GM23338 (cell line): ENCODE results near the gene GALNT16. TPM values are rescaled to one million over a fixed set of nuclear protein-coding genes. Genes with fewer than 3 reads are reported as not detected.

Source experiments
- ATAC-seq: fragments of 200-7000 bp; cut with Tn5 transposase; 3 replicates; pipeline ENCODE4 v1.9.1; 2020
- DNase-seq: peaks from one replicate; pipeline ENCODE4 v3.0.0-alpha.2; 2015; ENCODE audit warnings: low spot score
- H2AFZ ChIP-seq: fragments of 200-600 bp; sonication (generic); 2 replicates; pipeline ENCODE4 v1.8.0; 2016; ENCODE audit warnings: antibody characterized with exemption, mild to moderate bottlenecking, moderate library complexity
- H3F3A ChIP-seq: fragments of 200-600 bp; sonication (generic); replicated peaks from 2 replicates; pipeline ENCODE4 v1.8.0; 2017; ENCODE audit warnings: antibody characterized with exemption, mixed run types, low read depth
- H3K27ac ChIP-seq: fragments of 200-600 bp; sonication (generic); 2 replicates; pipeline ENCODE4 v1.6.1; 2016; ENCODE audit warnings: low read depth
- H3K27me3 ChIP-seq: fragments of 200-600 bp; sonication (generic); 2 replicates; pipeline ENCODE4 v1.8.0; 2016; ENCODE audit warnings: mild to moderate bottlenecking, mixed run types, moderate library complexity; ENCODE audit not compliant: insufficient read depth
- H3K36me3 ChIP-seq: fragments of 200-600 bp; sonication (generic); 2 replicates; pipeline ENCODE4 v1.8.0; 2016; ENCODE audit warnings: mild to moderate bottlenecking; ENCODE audit not compliant: insufficient read depth
- H3K4me1 ChIP-seq: fragments of 200-600 bp; sonication (generic); 2 replicates; pipeline ENCODE4 v1.8.0; 2016; ENCODE audit warnings: mild to moderate bottlenecking, moderate library complexity; ENCODE audit not compliant: insufficient read depth
- H3K4me2 ChIP-seq: fragments of 200-600 bp; sonication (generic); 2 replicates; pipeline ENCODE4 v1.7.1; 2017; ENCODE audit warnings: mixed run types
- H3K4me3 ChIP-seq: fragments of 200-600 bp; sonication (generic); 2 replicates; pipeline ENCODE4 v1.6.1; 2016; ENCODE audit warnings: mixed run types
- H3K79me2 ChIP-seq: fragments of 200-600 bp; sonication (generic); replicated peaks from 2 replicates; pipeline ENCODE4 v1.8.0; 2017; ENCODE audit warnings: mild to moderate bottlenecking; ENCODE audit not compliant: insufficient read depth
- H3K9me2 ChIP-seq: fragments of 200-600 bp; sonication (generic); 2 replicates; pipeline ENCODE4 v1.8.0; 2017; ENCODE audit not compliant: insufficient read depth
- H4K20me1 ChIP-seq: fragments of 200-600 bp; sonication (generic); replicated peaks from 2 replicates; pipeline ENCODE4 v1.8.0; 2017; ENCODE audit warnings: mild to moderate bottlenecking; ENCODE audit not compliant: insufficient read depth
- H3K27ac Mint-ChIP-seq: 2 replicates; pipeline ENCODE4 v1.8.0; 2020; ENCODE audit warnings: inconsistent platforms, mild to moderate bottlenecking, moderate library complexity, mixed read lengths
- H3K27me3 Mint-ChIP-seq: 3 replicates; pipeline ENCODE4 v1.8.0; 2022; ENCODE audit warnings: low read depth, mild to moderate bottlenecking, moderate library complexity, mixed read lengths, inconsistent platforms; ENCODE audit not compliant: insufficient read depth, poor library complexity
- H3K36me3 Mint-ChIP-seq: 3 replicates; pipeline ENCODE4 v1.8.0; 2021; ENCODE audit warnings: low read depth, mild to moderate bottlenecking, inconsistent platforms, moderate library complexity, mixed read lengths
- H3K4me1 Mint-ChIP-seq: 3 replicates; pipeline ENCODE4 v1.8.0; 2020; ENCODE audit warnings: mild to moderate bottlenecking, inconsistent platforms, mixed read lengths
- H3K4me3 Mint-ChIP-seq: 3 replicates; pipeline ENCODE4 v1.8.0; 2021; ENCODE audit warnings: moderate library complexity, mild to moderate bottlenecking, inconsistent platforms, mixed read lengths
- H3K9me3 Mint-ChIP-seq: 3 replicates; pipeline ENCODE4 v1.8.0; 2020; ENCODE audit warnings: moderate library complexity, mild to moderate bottlenecking, inconsistent platforms, mixed read lengths
- CREB1 ChIP-seq: fragments of 250-450 bp; sonication (Bioruptor Pico); IDR thresholded peaks from 2 replicates; pipeline ENCODE4 v1.5.0; 2020; ENCODE audit warnings: low read depth, mild to moderate bottlenecking, moderate library complexity
- CTCF ChIP-seq, 2 experiments: fragments of 200-600 bp in 1 of 2; sonication (generic) in 1 of 2; conservative IDR thresholded peaks; 2 replicates each; pipeline versions ENCODE4 v1.5.1 to v1.6.1; 2016 to 2017; ENCODE audit warnings: antibody characterized with exemption in 2 of 2, low read depth in 2 of 2, mild to moderate bottlenecking in 2 of 2, moderate library complexity in 1 of 2
- EZH2phosphoT487 ChIP-seq: fragments of 200-600 bp; sonication (generic); IDR thresholded peaks from one replicate; pipeline ENCODE4 v1.8.1; 2018; ENCODE audit warnings: antibody characterized with exemption; ENCODE audit not compliant: unreplicated experiment
- JUNB ChIP-seq: IDR thresholded peaks from one replicate; pipeline ENCODE4 v1.6.1; 2016; ENCODE audit warnings: antibody characterized with exemption; ENCODE audit not compliant: unreplicated experiment
- NANOG ChIP-seq: IDR thresholded peaks from 2 replicates; pipeline ENCODE4 v1.6.1; 2016; ENCODE audit warnings: antibody characterized with exemption, borderline replicate concordance
- POLR2AphosphoS5 ChIP-seq: IDR thresholded peaks from 2 replicates; pipeline ENCODE4 v1.6.1; 2016; ENCODE audit warnings: antibody characterized with exemption, low read depth
- REST ChIP-seq: IDR thresholded peaks from one replicate; pipeline ENCODE4 v1.6.1; 2018; ENCODE audit warnings: antibody characterized with exemption; ENCODE audit not compliant: unreplicated experiment
- STAT1 ChIP-seq: IDR thresholded peaks from one replicate; pipeline ENCODE4 v1.6.1; 2016; ENCODE audit warnings: antibody characterized with exemption; ENCODE audit not compliant: unreplicated experiment
- ZNF331 ChIP-seq: fragments of 250-450 bp; sonication (Bioruptor Pico); IDR thresholded peaks from 2 replicates; pipeline ENCODE4 v1.5.0; 2020; ENCODE audit warnings: low read depth, mild to moderate bottlenecking, moderate library complexity
- ZNF462 ChIP-seq: fragments of 250-450 bp; sonication (Bioruptor Pico); IDR thresholded peaks from 2 replicates; pipeline ENCODE4 v1.5.0; 2020; ENCODE audit warnings: mild to moderate bottlenecking, moderate library complexity
- polyA plus RNA-seq: library from polyadenylated mRNA; unstranded; fragments of >200 nt; fragmentation: Nextera tagmentation; extraction: Ambion mirVana; gene quantifications from 2 replicates; pipeline ENCODE4 v1.2.1, GENCODE V29; 2016
- total RNA-seq: library from RNA; depleted of rRNA; stranded (reverse); fragments of >200 nt; shearing (Covaris generic); gene quantifications from 2 replicates; pipeline ENCODE4 v1.2.3, GENCODE V29; 2014

GALNT16 gene
- total and polyA plus RNA-seq, 2 experiments from 2014 or later = 1.5 to 2.9 TPM

- Histone ChIP-seq H3K27ac (no peak overlapping the region), H2AFZ (no peak overlapping the region), H3K36me3 (no peaks in the 10 kb centered on the region), H3K79me2 (no peaks in the 10 kb centered on the region), H3K4me3 (no peak overlapping the region), H3K4me1 (no peaks in the 10 kb centered on the region), H3K9me2 (no peaks in the 10 kb centered on the region), H4K20me1 (no peaks in the 10 kb centered on the region), H3K27me3 (no peaks in the 10 kb centered on the region), H3K4me2 (no peak overlapping the region), H3F3A (no peaks in the 10 kb centered on the region)
- no peak for ATAC-seq
- TF ChIP-seq CREB1 (CRISPR knock-in tag) (no peak), EZH2phosphoT487 (no peak), ZNF331 (CRISPR knock-in tag) (no peak), STAT1 (no peak), NANOG (no peak), JUNB (no peak), CTCF (conservative IDR thresholded peaks at IDR 0.05; ENCODE audit: low read depth in 2 of 2) (no peak), REST (no peak), ZNF462 (no peak), POLR2AphosphoS5 (no peak)
- DNase-seq = no peak
- H3K27me3 Mint-ChIP-seq = peaks cover 8% of the 10 kb centered on the region
- no peaks in the 10 kb centered on the region for H3K9me3 Mint-ChIP-seq
- peaks cover 23% of the 10 kb centered on the region for H3K4me1 Mint-ChIP-seq
- H3K36me3 Mint-ChIP-seq = no peaks in the 10 kb centered on the region
- H3K27ac Mint-ChIP-seq = no peak overlapping the region
- no peak overlapping the region for H3K4me3 Mint-ChIP-seq
These were observed 92.0 kb downstream of the GALNT16 start for GRCh38 chr14:69351911-69352310.
